HL-60 (cell line): ENCODE measurements around the gene TMEM225.
"Not testable (repeated sequence)": the region's sequence is repeated elsewhere in the genome, so short reads cannot be mapped to it uniquely, and the experiment has no call there.

ENCODE experiments used
- DNase-seq, 2 experiments: peaks; one replicate each; pipeline ENCODE4 v3.0.0-alpha.2; 2010 to 2020; ENCODE audit warnings: low read depth in 1 of 2, low spot score in 1 of 2
- H3K27ac ChIP-seq: fragments of 250-450 bp; sonication (Bioruptor Pico); replicated peaks from 2 replicates; pipeline ENCODE4 v1.5.1; 2020; ENCODE audit warnings: mild to moderate bottlenecking, moderate library complexity
- H3K27me3 ChIP-seq: fragments of 250-450 bp; sonication (Bioruptor Pico); 2 replicates; pipeline ENCODE4 v1.5.1; 2021; ENCODE audit warnings: mild to moderate bottlenecking, moderate library complexity; ENCODE audit not compliant: insufficient read depth, poor library complexity, severe bottlenecking
- H3K4me3 ChIP-seq: replicated peaks from 2 replicates; pipeline ENCODE4 v1.5.1; 2011; ENCODE audit warnings: mild to moderate bottlenecking, control low read depth, low read length; ENCODE audit not compliant: insufficient read depth
- GABPA ChIP-seq: IDR thresholded peaks from 2 replicates; pipeline ENCODE4 v1.6.1; 2012; ENCODE audit warnings: low read depth
- POLR2AphosphoS5 ChIP-seq: IDR thresholded peaks from 2 replicates; pipeline ENCODE4 v1.6.1; 2012; ENCODE audit warnings: low read depth
- SPI1 ChIP-seq: IDR thresholded peaks from 2 replicates; pipeline ENCODE4 v1.6.1; 2012; ENCODE audit warnings: low read depth, mild to moderate bottlenecking, borderline replicate concordance
- TF ChIP-seq, protein P1 (sequence below): IDR thresholded peaks from 2 replicates; pipeline ENCODE4 v1.6.1; 2012; ENCODE audit warnings: low read depth; ENCODE audit not compliant: insufficient replicate concordance
- TF ChIP-seq, protein P2 (sequence below): IDR thresholded peaks from one replicate; pipeline ENCODE4 v1.5.1; 2011; ENCODE audit warnings: low read length, control low read depth, inconsistent platforms; ENCODE audit not compliant: insufficient read depth

TMEM225 gene

DNA sequence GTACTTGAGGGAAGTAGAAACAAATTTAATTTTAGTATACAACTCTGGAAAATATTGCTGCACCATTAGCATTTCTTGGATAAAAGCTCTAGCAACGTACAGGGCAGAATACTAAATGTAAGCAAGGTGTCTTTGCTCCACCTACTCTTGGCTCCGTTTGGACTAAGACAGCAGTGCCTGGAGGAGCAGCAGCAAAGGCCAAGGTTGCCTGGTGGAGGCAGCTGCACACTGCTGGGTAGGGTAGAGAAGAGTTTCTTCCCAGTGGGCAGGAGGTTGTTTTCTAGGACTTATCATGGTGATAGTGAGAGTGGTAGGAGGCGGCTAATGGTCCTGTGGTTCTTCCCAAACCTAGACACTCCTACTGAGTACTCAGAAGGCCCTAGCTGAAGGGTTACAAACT, 14.3 kb upstream of the TMEM225 start:
- Histone ChIP-seq H3K27ac (no peak overlapping the region), H3K4me3 (no peak overlapping the region), H3K27me3 (no peaks in the 10 kb centered on the region)
- no peak for TF ChIP-seq GABPA
- TF ChIP-seq, protein P1, sequence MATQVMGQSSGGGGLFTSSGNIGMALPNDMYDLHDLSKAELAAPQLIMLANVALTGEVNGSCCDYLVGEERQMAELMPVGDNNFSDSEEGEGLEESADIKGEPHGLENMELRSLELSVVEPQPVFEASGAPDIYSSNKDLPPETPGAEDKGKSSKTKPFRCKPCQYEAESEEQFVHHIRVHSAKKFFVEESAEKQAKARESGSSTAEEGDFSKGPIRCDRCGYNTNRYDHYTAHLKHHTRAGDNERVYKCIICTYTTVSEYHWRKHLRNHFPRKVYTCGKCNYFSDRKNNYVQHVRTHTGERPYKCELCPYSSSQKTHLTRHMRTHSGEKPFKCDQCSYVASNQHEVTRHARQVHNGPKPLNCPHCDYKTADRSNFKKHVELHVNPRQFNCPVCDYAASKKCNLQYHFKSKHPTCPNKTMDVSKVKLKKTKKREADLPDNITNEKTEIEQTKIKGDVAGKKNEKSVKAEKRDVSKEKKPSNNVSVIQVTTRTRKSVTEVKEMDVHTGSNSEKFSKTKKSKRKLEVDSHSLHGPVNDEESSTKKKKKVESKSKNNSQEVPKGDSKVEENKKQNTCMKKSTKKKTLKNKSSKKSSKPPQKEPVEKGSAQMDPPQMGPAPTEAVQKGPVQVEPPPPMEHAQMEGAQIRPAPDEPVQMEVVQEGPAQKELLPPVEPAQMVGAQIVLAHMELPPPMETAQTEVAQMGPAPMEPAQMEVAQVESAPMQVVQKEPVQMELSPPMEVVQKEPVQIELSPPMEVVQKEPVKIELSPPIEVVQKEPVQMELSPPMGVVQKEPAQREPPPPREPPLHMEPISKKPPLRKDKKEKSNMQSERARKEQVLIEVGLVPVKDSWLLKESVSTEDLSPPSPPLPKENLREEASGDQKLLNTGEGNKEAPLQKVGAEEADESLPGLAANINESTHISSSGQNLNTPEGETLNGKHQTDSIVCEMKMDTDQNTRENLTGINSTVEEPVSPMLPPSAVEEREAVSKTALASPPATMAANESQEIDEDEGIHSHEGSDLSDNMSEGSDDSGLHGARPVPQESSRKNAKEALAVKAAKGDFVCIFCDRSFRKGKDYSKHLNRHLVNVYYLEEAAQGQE: no peak
- TF ChIP-seq, protein P2, sequence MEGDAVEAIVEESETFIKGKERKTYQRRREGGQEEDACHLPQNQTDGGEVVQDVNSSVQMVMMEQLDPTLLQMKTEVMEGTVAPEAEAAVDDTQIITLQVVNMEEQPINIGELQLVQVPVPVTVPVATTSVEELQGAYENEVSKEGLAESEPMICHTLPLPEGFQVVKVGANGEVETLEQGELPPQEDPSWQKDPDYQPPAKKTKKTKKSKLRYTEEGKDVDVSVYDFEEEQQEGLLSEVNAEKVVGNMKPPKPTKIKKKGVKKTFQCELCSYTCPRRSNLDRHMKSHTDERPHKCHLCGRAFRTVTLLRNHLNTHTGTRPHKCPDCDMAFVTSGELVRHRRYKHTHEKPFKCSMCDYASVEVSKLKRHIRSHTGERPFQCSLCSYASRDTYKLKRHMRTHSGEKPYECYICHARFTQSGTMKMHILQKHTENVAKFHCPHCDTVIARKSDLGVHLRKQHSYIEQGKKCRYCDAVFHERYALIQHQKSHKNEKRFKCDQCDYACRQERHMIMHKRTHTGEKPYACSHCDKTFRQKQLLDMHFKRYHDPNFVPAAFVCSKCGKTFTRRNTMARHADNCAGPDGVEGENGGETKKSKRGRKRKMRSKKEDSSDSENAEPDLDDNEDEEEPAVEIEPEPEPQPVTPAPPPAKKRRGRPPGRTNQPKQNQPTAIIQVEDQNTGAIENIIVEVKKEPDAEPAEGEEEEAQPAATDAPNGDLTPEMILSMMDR: no peak
- TF ChIP-seq SPI1: no peak
- no peak for TF ChIP-seq POLR2AphosphoS5
- DNase-seq: no peak

DNA sequence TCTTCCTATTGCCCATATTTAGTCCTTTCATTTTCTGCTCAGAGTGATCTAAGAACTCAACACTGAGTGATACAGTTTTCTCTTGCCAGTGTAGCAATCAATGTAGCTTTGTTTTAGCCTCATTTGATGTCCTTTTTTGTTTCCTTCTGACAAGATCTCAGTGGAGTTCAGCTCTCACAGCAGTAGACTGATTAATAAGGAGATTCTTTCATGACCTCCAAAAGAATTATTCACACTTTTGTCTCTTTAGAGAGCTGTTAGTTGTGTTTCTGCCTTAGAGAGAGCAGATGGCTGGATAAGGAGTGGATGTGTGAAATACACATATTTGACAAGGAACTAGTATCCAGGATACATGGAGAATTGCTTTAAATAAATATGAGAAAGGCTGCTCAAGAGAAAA, 6.6 kb upstream of the TMEM225 start:
- Histone ChIP-seq H3K27me3 (no peaks in the 10 kb centered on the region), H3K27ac (no peak overlapping the region), H3K4me3 (no peak overlapping the region)
- no peak for DNase-seq
- TF ChIP-seq POLR2AphosphoS5 (no peak), GABPA (no peak), SPI1 (no peak)
- TF ChIP-seq, protein P1: no peak
- TF ChIP-seq, protein P2: no peak

DNA sequence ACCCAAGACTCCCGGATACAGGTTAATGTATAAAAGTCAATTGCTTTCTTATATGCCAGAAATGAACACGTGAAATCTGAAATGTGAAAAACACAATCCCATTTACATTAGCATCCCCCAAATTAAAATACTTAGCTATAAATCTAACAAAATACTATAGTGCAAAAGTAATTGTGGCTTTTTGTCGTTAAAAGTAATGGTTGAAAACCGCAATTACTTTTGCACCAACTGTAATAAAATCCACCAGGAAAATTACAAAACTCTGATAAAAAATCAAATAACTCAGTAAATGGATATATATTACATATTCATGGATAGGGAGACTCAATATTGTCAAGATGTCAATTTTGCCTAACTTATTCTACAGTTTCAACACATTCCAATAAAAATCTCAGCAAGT, 4.6 kb downstream of the TMEM225 start:
- no peak overlapping the region for H3K27ac ChIP-seq
- H3K27me3 ChIP-seq: peaks cover 3% of the 10 kb centered on the region
- no peak overlapping the region for H3K4me3 ChIP-seq
- DNase-seq: no peak
- TF ChIP-seq SPI1: no peak
- TF ChIP-seq GABPA: no peak
- no peak for TF ChIP-seq POLR2AphosphoS5
- TF ChIP-seq, protein P2: no peak
- TF ChIP-seq, protein P1: no peak

DNA sequence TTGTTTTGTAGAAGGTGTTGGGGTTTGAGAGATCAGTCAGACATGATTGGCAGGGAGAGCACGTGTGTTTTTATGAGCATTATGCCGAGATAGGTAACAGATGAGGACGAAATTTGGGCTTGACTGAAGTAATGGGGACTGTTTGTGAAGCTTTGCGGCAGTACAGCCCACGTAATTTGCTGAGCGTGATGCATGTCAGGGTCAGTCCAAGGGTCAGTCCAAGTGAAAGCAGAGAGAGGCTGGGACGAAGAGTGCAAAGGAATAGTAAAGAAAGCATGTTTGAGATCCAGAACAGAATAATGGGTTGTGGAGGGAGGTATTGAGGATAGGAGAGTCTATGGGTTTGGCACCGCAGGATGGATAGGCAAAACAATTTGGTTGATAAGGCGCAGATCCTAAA, 17.7 kb downstream of the TMEM225 start:
- not testable (repeated sequence) for H3K27ac ChIP-seq

DNA sequence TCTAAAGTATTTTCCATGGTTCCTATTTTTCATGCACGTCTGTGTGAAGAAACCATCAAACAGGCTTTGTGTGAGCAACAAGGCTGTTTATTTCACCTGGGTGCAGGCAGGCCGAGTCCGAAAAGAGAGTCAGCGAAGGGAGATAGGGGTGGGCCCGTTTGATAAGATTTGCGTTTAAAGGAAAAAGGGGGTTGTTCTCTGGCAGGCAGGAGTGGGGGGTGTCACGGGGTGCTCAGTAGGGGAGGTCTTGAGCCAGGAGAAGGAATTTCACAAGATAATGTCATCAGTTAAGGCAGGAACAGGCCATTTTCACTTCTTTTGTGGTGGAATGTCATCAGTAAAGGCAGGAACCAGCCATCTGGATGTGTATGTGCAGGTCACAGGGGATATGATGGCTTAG, 20.2 kb downstream of the TMEM225 start:
- not testable (repeated sequence) for H3K27me3 ChIP-seq, H3K27ac ChIP-seq, H3K4me3 ChIP-seq, DNase-seq

More for the DNA sequence above, 17.7 kb downstream of the TMEM225 start:
- H3K27me3 ChIP-seq, H3K4me3 ChIP-seq, DNase-seq: not testable (repeated sequence)
